Sigmoid colon (tissue), 7 donors: ENCODE data around the gene KLHL13. TPM values are rescaled to one million over a fixed set of nuclear protein-coding genes. Genes with fewer than 3 reads are reported as not detected.

ENCODE experiments used
- DNase-seq: peaks from one replicate; pipeline ENCODE4 v3.0.0-alpha.2; 2019
- H3K27ac ChIP-seq, 4 donors: fragments of 200-600 bp; sonication (generic); one replicate each; pipeline ENCODE4 v1.5.1; 2016 to 2019; ENCODE audit warnings: mild to moderate bottlenecking in 1 of 4
- H3K27me3 ChIP-seq, 3 donors: fragments of 200-600 bp; sonication (generic); one replicate each; pipeline ENCODE4 v1.5.1; 2019; ENCODE audit warnings: mild to moderate bottlenecking in 1 of 3
- H3K36me3 ChIP-seq, 4 donors: fragments of 200-600 bp; sonication (generic); one replicate each; pipeline ENCODE4 v1.5.1; 2016 to 2019
- H3K4me1 ChIP-seq, 4 donors: fragments of 200-600 bp; sonication (generic); one replicate each; pipeline ENCODE4 v1.5.1; 2017 to 2019
- H3K4me3 ChIP-seq, 4 donors: fragments of 200-600 bp; sonication (generic); one replicate each; pipeline ENCODE4 v1.5.1; 2017 to 2019; ENCODE audit warnings: mild to moderate bottlenecking in 2 of 4, moderate library complexity in 1 of 4
- H3K9me3 ChIP-seq, 4 donors: fragments of 200-600 bp in 3 of 4; sonication (generic) in 3 of 4; one replicate each; pipeline versions ENCODE4 v1.5.1 to v1.6.1; 2013 to 2019
- EP300 ChIP-seq, 4 donors: sonication (generic); formaldehyde crosslinking; IDR thresholded peaks; one replicate each; pipeline ENCODE4 v1.6.1; 2017; ENCODE audit warnings: antibody characterized with exemption in 4 of 4
- POLR2A ChIP-seq, 2 donors: fragments of 450-650 bp; IDR thresholded peaks; one replicate each; pipeline ENCODE4 v1.6.1; 2016; ENCODE audit warnings: antibody characterized with exemption in 2 of 2, mild to moderate bottlenecking in 2 of 2, moderate library complexity in 2 of 2
- POLR2AphosphoS5 ChIP-seq, 4 donors: sonication (generic); formaldehyde crosslinking; IDR thresholded peaks; one replicate each; pipeline ENCODE4 v1.6.1; 2017; ENCODE audit warnings: antibody characterized with exemption in 4 of 4
- WGBS, 2 donors: extraction: QIAGEN DNeasy Blood & Tissue Kit; methylation state at CpG; one replicate each; pipeline ENCODE4 v1.1.7; 2013; 5-methylcytosine and 5-hydroxymethylcytosine counted together
- intact Hi-C: fragments of 100-400 bp; cut with DNase I; formaldehyde crosslinking; loops from one replicate; pipeline ENCODE4 v1.15.1; 2023
- polyA plus RNA-seq, 3 donors: library from polyadenylated mRNA; stranded (reverse); fragments of 200-250 nt; gene quantifications; one replicate each; pipeline ENCODE4 v1.2.3, GENCODE V29; 2013
- total RNA-seq, 4 donors: library from RNA; depleted of rRNA; stranded (reverse); fragments of >200 nt; gene quantifications; one replicate each; pipeline ENCODE4 v1.1.0, GENCODE V29; 2016
- TF ChIP-seq, protein P1 (sequence below), 4 experiments: fragments of 450-650 bp in 3 of 4; fragments of 200-600 bp in 1 of 4; IDR thresholded peaks; one replicate each; pipeline ENCODE4 v1.5.1; 2016 to 2019; ENCODE audit warnings: antibody characterized with exemption in 4 of 4, mild to moderate bottlenecking in 3 of 4, moderate library complexity in 2 of 4
- donor health status: healthy with polysubstance abuse.
- donor health status: Bipolar disorder and iron deficiency.
- donor health status: healthy.

Gene KLHL13
- total and polyA plus RNA-seq, 7 donors = 1.2 to 12.9 (median 8.9) TPM

DNA sequence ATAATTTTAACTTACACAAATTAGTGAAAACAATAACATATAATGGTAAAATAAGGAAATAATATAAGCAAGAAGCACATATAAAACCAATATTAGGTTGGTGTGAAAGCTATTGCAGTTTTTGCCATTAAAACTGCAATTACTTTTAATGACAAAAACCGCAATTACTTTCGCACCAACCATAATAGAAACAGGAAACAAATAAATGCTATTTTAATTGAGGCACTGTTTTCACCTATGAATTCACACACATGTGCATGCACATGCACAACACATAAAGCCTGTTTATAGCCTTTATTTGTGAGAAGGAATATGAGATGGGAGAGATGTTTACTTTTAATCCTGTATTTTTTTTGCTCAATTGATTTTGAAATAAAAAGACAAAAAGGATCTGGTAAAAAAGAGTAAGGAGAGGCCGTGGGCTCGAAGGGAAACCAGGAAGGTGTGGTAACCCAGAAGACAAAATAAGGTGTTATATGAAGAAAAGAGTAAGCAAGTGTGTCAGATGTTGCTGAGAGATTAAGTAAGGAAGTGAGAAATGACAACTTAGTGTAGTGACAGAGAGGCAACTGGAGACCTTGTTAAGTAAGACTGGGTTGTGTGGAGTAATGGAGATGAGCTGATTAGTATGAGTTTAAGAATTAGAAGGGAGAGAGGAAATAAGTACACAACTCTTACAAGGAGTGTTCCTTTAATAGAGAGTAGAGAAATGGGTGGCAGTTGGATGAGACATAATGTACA lies 69.0 kb downstream of the KLHL13 start:
- DNase-seq = no peak
- WGBS, 2 donors = 65 to 87% methylated on average over 4 of the region's 4 CpGs

DNA sequence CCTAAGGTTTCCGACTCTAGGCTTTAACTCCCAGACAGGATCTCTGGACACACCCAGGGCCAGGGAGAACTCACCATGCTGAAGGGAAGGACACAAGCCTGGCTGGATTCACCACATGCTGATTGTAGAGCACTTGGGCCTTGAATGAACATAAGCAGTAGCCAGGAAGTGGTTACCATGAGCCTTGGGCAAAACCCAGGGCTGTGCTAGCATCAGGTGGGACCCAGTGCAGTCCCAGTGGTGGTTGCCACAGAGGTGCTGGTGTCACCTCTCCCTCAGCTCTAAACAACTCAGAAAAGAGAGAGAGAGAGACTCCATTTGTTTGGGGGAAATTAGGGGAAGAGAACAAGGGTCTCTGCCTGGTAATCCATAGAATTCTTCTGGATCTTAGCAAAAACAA lies 77.0 kb downstream of the KLHL13 start:
- 94 to 98% methylated on average over 1 of the region's 1 CpG for WGBS, 2 donors
- H3K4me1 ChIP-seq = no peaks in the 10 kb centered on the region
- intact Hi-C loops = no loop called here
- H3K36me3 ChIP-seq = no peaks in the 10 kb centered on the region
- TF ChIP-seq EP300 (IDR thresholded peaks at IDR 0.05) (no peak), POLR2A (IDR thresholded peaks at IDR 0.05) (no peak)
- TF ChIP-seq, protein P1, sequence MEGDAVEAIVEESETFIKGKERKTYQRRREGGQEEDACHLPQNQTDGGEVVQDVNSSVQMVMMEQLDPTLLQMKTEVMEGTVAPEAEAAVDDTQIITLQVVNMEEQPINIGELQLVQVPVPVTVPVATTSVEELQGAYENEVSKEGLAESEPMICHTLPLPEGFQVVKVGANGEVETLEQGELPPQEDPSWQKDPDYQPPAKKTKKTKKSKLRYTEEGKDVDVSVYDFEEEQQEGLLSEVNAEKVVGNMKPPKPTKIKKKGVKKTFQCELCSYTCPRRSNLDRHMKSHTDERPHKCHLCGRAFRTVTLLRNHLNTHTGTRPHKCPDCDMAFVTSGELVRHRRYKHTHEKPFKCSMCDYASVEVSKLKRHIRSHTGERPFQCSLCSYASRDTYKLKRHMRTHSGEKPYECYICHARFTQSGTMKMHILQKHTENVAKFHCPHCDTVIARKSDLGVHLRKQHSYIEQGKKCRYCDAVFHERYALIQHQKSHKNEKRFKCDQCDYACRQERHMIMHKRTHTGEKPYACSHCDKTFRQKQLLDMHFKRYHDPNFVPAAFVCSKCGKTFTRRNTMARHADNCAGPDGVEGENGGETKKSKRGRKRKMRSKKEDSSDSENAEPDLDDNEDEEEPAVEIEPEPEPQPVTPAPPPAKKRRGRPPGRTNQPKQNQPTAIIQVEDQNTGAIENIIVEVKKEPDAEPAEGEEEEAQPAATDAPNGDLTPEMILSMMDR (IDR thresholded peaks at IDR 0.05) = no peak
- H3K27me3 ChIP-seq = no peaks in the 10 kb centered on the region
- H3K27ac ChIP-seq = no peak overlapping the region
- H3K4me3 ChIP-seq = no peak overlapping the region
- no peaks in the 10 kb centered on the region for H3K9me3 ChIP-seq
- DNase-seq = no peak

More for the DNA sequence above, 69.0 kb downstream of the KLHL13 start:
- Histone ChIP-seq H3K4me3 (no peak overlapping the region), H3K36me3 (no peaks in the 10 kb centered on the region), H3K9me3 (no peaks in the 10 kb centered on the region), H3K4me1 (no peaks in the 10 kb centered on the region), H3K27me3 (no peaks in the 10 kb centered on the region), H3K27ac (no peak overlapping the region)
- intact Hi-C loops = no loop called here
- TF ChIP-seq, protein P1 (IDR thresholded peaks at IDR 0.05) = no peak
- TF ChIP-seq EP300 (IDR thresholded peaks at IDR 0.05) (no peak), POLR2A (IDR thresholded peaks at IDR 0.05) (no peak), POLR2AphosphoS5 (IDR thresholded peaks at IDR 0.05) (no peak)

DNA sequence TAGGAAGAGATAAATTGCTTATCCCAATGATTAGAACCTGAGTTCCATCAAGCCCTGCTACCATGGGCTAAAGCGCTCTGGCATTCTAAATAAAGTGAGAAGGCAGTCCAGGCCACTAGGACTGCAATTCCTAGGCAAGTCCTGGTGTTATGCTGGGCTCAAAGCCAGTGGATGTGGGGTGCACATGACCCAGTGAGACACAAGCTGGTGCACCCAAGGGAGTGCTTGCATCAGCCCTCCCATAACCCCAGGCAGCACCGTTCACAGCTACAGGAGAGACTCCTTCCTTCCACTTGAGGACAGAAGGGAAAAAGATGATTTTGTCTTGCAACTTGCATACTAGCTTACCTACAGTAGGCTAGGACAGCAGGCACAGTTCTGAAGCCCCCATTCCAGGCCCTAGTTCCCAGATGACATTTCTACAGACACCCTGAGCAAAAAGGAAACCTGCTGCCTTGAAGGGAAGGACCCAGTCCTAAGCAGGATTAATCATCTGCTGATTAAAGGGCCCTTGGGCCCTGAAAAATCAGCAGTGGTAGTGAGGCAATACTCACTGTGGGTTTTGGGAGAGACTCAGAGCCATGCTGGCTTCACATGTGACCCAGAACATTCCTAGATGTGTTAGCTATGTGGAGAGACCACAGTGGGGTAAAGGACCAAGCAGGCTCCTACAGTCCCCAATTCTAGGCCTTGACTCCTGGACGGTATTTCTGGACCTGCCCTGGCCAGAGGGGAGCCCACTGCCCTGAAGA lies 77.8 kb downstream of the KLHL13 start:
- DNase-seq = no peak
- WGBS, 2 donors = 90 to 92% methylated on average over 3 of the region's 3 CpGs
- no peaks in the 10 kb centered on the region for H3K27me3 ChIP-seq
- no peak overlapping the region for H3K27ac ChIP-seq
- intact Hi-C loops = no loop called here
- no peak overlapping the region for H3K4me3 ChIP-seq
- no peaks in the 10 kb centered on the region for H3K9me3 ChIP-seq
- TF ChIP-seq EP300 (IDR thresholded peaks at IDR 0.05) (no peak), POLR2A (IDR thresholded peaks at IDR 0.05) (no peak), POLR2AphosphoS5 (IDR thresholded peaks at IDR 0.05) (no peak)
- TF ChIP-seq, protein P1 (IDR thresholded peaks at IDR 0.05) = no peak
- no peaks in the 10 kb centered on the region for H3K4me1 ChIP-seq
- no peaks in the 10 kb centered on the region for H3K36me3 ChIP-seq

DNA sequence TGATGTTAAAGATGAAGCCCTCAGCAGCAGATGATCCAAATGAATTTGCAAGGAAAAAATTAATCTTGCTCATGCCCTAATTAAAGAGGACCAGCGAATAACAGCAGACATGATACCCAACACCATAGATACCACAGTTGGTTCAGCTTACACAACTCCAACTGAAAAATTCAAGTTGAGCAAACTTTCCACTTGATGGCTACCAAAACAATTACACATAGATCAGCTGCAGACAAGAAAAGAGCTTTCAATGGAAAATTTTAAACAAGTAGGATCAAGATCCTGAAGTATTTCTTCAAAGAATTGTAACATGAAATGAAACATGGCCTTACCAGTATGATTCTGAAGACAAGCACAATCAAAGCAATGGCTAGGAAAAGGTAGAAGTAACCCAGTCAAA lies 90.0 kb downstream of the KLHL13 start:
- no peaks in the 10 kb centered on the region for H3K9me3 ChIP-seq
- no peak for TF ChIP-seq EP300 (IDR thresholded peaks at IDR 0.05)
- no peak for TF ChIP-seq POLR2A (IDR thresholded peaks at IDR 0.05)
- TF ChIP-seq, protein P1 (IDR thresholded peaks at IDR 0.05) = no peak
- no peak for TF ChIP-seq POLR2AphosphoS5 (IDR thresholded peaks at IDR 0.05)
- no peaks in the 10 kb centered on the region for H3K36me3 ChIP-seq
- intact Hi-C loops = no loop called here
- WGBS, 2 donors = 85 to 91% methylated on average over 1 of the region's 1 CpG
- no peak overlapping the region for H3K27ac ChIP-seq
- DNase-seq = no peak
- H3K4me3 ChIP-seq = no peak overlapping the region
- no peaks in the 10 kb centered on the region for H3K4me1 ChIP-seq
- no peaks in the 10 kb centered on the region for H3K27me3 ChIP-seq
